OCI-M2 (cell line): ENCODE data around the gene TMEM92.
"Not testable (repeated sequence)": the region's sequence is repeated elsewhere in the genome, so short reads cannot be mapped to it uniquely, and the experiment has no call there.

Source experiments
- DNase-seq: peaks from one replicate; lab custom pipeline; 2025; ENCODE audit not compliant: unreplicated experiment; lab: John Stamatoyannopoulos, UW

TMEM92 gene

DNA sequence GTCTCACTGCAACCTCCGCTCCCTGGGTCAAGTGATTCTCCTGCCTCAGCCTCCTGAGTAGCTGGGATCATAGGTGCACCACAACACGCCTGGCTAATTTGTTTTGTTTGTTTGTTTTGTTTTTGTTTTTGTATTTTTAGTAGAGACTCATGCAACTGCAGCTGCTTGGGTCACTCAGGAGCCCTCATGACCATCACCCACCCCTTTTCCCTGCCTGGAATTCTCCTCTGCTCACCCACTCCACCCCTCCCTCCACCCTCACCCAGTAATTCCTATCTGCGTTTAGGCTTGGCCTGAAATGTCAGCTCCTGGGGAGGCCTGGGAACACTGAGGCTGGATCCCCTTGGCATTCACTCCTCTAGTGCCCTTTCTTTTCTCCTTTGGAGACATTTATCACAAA lies 25.5 kb downstream of the TMEM92 start:
- DNase-seq, result no peak

DNA sequence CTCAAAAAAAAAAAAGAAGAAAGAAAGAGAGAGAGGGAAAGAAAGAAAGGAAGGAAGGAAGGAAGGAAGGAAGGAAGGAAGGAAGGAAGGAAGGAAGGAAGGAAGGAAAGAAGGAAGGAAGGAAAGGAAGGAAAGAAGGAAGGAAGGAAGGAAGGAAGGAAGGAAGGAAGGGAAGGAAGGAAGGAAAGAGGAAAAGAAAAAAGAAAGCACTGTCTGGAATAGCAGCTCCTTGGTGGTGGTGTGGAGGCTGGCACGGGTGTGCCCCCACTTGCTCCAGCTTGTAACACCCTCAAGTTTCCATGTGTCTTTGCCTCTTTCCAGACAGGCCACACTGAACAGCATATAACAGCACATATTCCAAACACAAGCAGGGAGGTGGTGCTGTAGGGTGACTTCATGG lies 26.6 kb downstream of the TMEM92 start:
- not testable (repeated sequence) for DNase-seq

DNA sequence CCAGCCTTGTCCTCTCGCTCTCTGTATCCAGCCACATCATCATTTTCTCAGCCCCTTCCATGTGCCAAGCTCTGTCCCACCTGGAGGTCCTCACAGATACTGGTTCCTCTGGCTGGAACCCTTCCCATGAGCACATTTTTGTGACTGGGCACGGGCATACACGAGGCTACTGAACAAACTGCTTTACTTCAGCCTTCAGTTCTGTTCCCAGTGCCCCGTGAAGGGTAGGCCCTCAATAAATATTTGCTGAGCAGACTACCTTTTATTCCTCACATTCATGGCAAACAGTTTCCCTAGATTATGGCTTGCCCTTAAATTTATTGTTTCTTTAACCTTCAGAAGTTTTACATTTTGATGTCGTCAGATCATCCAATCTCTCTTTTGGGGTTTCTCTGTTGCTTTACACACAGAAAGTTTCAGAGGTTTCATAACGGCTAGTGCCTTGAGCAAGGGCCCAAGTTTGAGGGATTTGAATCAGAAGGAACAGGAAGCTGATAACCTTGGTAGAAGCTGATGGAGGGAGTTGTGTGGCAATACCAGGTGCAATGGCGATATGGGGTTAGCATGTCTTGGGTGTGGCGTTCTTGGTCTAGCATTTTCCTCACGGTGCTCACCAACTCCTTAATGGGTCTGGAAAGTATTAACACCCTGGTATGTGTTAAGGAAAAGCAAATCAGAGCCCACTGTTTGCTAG lies 27.8 kb downstream of the TMEM92 start:
- DNase-seq, result no peak

DNA sequence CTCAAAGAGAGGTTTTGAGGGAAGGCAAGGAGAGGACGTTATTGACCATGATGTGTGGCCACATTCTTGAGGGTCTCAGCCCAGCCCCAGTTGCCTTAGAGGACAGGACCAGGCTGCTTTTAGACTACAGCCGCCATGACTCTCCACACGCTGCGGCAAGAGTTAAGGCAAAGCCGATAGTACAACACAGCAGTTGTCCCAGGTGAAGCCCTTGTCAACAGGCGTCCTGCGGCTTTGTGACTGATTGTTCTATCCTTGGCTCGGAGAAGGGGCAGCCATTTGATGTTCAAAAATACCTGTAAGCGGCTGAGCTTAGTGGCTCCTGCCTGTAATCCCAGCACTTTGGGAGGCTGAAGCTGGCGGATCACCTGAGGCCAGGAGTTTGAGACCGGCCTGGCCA lies 28.8 kb downstream of the TMEM92 start:
- DNase-seq, result no peak

DNA sequence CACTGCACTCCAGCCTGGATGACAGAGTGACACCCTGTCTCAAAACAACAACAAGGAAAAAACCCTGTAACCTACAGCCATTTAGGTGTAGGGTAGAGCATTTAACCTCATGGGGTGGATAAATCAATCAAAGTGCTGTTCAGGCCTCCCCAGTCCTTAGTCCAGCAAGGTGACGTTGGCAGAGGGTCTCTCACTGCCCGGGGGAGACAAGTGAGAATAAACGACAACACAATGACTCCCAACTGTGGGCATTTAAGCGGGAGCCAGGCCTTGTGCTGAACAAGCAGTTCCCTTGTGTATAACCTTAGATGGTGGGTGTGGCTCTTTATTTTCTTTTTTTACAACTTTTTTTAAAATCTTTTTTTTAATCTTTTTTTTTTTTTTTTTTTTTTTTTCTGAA lies 29.3 kb downstream of the TMEM92 start:
- no peak for DNase-seq

DNA sequence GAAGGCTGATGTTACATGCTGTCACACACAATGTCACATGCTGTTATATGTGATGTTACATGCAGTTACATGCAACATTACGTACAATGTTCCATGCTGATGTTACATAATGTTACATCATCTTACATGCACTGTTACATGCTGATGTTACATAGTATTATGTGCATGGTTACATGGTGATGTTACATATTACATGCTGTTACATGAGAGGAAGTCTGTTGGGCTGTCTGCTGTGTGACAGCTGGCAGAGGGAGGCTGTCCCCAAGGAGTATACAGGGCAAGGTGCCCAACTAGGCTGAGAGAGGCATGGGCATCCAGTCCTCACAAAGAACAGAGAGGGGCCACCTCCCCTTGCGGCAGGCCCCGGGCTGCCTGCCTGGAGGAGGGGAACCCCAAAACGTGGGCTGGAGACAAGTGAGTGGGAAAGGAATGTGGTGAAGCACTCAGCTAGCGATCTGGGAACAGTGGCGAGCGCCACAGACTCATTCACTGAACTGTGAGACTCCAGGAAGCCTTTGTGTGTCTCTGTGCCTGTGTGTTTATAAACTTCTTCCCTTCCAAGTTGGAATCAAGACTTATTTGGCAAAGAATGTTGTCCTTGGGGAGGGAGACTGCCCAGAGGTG lies 30.6 kb downstream of the TMEM92 start:
- no peak for DNase-seq

DNA sequence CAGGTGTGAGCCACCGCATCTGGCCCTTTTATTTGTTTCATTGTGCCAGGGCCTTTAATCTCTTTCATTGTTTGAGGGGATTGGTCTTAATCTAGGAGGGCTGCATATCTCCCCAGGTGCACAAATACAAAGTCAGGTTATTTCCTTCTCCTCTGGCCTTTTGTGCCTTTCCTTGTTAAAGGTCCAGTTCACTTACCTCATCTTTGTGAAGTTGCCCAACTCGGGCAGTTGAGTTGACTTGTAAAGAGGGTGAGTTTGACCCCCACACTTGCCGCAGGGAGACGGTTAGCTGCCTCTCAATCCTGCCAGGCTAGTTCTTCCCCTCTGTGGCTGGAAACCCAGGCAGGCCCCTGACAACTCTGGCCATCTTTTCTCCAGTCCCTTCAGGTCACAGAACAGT lies 33.4 kb downstream of the TMEM92 start:
- DNase-seq, result no peak

GRCh38 chr17:50308666-50309065 lies 34.4 kb downstream of the TMEM92 start:
- no peak for DNase-seq

GRCh38 chr17:50310455-50311111 lies 36.3 kb downstream of the TMEM92 start:
- DNase-seq, result no peak

- DNase-seq, result no peak
These were observed 36.8 kb downstream of the TMEM92 start for GRCh38 chr17:50311112-50311460.

DNA sequence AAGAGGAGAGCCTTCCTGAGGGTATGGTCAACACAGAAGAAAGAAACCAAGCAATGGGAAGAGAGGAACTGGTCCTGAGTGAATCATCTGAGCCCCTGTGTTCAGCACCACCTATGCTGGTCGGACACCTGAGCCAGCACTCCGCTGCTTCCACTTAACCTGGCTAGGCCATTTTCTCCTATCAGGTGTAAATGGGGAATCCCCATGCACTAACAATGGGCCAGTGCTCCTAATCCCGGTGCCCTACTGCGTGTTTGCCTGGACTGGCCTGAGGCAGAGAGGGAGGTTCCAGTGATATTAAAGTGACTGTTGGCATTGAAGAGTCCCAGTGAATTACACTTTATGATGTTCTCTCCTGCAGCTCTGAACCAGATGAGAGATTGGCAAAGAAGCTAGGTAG lies 37.2 kb downstream of the TMEM92 start:
- DNase-seq, result no peak

DNA sequence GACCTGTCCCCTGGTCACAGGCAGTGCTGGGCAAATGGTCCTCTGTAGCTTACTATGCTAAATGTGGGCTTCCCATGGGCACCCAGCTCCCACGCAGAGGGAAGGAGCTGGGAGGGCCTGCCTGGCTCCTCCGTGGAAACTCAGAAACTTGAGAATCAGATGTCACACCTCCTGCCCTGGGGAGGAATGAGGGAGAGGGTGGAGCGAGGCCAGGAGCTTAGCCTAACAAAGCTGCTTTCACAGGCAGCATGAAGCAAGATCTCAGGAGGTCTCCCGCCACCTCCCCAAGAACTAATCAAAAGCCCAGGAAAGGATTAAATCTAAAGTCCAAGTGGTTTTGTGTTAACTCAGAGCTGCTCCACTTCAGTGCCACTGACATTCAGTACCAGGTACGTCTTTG lies 38.0 kb downstream of the TMEM92 start:
- DNase-seq, result no peak

GRCh38 chr17:50314456-50315011 lies 40.3 kb downstream of the TMEM92 start:
- no peak for DNase-seq

DNA sequence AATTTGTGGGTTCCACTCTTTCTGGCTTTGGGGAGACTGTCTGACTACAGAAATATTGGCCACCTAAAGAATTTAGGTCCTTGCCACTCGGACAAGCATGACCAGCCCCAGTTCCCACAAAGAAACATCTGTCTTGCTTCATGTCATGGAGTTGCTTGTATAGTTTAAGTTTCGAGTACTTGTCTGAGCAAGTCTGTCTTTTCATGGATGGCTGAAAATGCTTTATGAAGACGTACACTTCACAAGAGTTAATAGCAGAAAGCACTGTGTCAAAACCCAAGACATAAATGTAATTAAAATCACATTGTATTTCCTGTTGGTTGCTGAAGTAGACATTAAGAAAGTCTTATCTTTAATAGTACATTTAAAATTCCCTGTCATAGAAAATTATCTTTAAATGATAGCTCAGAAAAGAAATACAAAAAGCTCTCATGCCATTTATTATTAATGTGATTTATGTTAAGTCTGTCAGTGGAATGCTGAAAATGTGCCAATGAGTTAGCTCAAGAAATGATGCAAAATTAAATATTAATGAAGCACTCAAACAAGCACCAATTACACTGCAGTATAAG lies 41.8 kb downstream of the TMEM92 start:
- DNase-seq, result no peak

DNA sequence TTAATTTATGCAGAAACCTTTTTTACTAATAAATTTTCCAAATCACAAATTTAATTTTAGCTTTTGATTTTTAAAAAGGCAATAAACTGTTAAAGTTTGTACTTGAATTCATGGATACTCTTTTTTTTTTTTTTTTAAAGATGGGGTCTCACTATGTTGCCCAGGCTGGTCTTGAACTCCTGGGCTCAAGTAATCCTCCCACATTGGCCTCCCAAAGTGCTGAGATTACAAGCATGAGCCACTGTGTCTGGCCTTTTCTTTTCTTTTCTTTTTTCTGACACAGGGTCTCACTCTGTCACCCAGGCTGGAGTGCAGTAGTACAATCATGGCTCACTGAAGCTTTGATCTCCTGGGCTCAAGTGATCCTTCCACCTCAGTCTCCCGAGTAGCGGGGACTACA lies 42.4 kb downstream of the TMEM92 start:
- not testable (repeated sequence) for DNase-seq

DNA sequence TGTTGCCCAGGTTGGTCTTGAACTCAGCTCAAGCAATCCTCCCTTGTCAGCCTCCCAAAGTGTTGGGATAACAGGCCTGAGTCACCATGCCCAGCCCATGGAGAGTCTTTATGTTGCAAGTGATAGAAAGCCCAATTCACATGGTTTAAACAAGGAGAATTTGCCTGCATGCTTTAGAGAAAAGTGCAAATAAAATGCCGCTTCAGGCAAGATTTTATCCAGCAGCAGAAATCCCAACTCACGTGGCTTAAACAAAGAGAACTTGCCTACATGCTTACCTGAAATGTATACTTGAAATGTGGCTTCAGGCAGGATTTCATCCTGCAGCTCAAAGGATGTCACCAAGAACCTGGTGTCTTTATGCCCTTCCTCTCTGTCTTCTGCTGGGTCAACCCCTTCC lies 42.9 kb downstream of the TMEM92 start:
- DNase-seq, result no peak

- DNase-seq, result no peak
These were observed 44.4 kb downstream of the TMEM92 start for GRCh38 chr17:50318501-50319285.

DNA sequence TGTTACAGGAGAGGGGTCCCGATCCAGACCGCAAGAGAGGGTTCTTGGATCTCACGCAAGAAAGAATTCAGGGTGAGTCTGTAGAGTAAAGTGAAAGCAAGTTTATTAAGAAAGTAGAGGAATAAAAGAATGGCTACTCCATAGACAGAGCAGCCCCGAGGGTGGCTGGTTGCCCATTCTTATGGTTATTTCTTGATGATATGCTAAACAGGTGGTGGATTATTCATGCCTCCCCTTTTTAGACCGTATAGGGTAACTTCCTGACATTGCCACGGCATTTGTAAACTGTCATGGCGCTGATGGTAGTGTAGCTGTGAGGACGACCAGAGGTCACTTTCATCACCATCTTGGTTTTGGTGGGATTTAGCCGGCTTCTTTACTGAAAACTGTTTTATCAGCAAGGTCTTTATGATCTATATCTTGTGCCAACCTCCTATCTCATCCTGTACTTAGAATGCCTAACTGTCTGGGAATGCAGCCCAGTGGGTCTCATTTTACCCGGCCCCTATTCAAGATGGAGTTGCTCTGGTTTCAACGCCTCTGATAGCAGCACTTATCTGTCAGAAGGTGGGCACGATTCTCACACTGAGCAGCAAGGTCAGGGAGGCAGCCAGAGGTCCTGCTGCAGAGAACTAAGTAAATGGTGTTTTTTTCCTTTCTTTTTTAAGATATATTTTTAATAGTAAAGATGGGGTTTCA lies 45.2 kb downstream of the TMEM92 start:
- DNase-seq, result no peak

DNA sequence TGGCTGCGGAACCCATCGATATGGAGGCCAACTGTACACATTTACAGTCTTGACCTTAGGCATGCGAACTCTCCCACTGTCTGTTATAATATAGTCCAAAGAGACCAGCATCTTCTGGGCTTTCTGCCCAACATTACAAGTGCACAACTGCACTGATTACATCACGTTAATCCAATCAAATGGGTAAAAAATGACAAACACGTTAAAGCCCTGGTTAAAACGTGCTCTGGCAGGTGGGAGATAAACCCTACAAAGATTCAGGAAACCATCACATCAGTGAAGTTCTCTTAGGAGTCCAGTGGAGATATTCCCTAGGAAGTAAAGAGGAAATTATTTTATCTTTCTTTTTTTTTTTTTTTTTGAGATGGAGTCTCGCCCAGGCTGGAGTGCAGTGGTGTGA lies 48.0 kb downstream of the TMEM92 start:
- no peak for DNase-seq

- DNase-seq, result no peak
These were observed 48.8 kb downstream of the TMEM92 start for GRCh38 chr17:50323060-50323459.

DNA sequence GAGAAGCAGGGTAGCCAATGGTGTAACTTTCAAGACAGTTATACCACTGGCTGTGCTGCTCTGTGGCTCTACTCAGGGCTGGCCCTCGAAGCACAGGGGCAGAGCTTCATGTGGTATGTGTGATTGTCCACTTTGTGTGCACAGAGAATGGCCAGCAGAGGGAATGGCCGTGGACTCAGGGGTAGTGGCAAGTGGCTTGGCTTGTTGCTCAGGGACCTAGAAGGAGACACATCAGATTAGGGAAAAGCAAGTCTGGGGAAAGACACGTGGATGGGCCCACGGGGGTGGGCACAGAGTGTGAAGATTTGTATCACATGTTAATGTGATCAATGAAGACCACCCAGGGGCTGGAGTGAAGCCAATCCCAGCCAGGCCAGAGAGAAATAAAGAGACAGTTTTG lies 51.6 kb downstream of the TMEM92 start:
- no peak for DNase-seq
